ENCODE data around the gene SPACA7.
A peak's percentile ranks its signal among the peaks of the same experiment; 100 is the strongest.

Gene SPACA7

GRCh38 chr13:112467236-112467635 lies 91.1 kb downstream of the SPACA7 start:
- no peak for DNase-seq

DNA sequence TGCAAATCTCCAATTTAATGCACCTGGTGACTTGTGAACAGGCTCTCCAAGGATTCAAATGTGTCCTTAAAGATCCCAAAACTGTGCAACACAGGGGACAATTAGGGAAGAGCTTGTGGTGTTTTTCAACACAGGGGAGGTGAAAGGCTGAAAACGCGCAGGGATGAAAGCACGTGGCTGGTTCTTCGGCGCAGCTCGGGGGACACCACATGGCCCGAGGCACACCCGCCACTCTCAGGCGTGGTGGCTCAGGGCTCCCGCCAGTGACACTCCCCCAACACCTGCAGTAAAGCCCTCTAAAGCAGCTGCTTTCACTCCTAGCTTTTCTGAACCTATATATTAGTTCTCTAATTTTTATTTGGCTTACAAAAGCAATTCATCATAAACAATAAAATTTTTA lies 91.9 kb downstream of the SPACA7 start:
- DNase-seq = no peak

DNA sequence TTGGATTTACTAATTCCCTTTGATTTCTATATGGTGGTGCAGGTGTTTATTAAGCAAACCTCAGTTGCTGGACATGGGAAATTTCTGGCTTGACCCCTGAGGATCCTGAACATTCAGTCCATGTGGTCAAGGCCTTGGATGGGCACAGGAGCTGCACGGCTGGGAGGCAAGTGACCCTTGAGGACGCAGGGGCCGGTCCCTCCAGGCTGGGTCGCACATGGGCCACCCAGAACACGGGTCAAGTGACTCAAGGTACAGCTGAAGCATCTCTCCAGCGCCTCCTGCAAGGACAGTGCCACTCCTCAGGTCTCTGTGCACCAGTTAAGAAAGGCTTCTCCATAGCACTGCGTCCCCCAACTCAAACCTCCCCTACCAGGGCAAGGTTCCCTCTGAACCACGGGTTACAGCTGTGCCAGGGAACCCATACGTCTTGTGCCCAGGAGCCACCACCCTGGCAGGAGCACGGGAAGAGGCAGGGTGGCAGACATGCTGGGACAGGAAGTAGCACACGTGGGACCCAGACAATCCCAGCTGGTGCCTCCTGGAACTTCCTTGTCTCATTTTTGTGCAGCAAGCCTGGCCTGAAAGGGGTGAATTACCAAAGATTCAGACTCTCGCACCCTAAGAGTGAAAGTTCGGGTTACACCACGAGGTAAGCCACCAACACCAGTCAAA lies 93.1 kb downstream of the SPACA7 start:
- no peak for DNase-seq

DNA sequence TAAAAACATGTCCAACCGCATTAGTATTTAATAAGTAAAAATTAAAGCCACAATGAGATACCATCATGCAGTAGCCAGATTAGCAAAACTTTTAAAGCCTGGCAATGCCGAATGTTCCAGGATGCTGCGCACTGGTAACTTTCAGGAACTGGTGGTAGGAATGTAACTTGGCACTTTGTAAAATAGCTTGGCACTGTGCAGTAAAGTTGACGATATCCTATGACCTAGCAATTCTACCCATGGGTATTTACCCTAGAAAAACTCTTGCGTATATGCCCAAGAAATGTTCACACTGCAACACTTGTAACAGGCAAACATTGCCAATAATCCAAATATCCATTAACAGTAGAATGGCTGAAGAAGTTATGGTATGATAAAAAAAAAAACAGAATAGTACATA lies 97.7 kb downstream of the SPACA7 start:
- DNase-seq = no peak

DNA sequence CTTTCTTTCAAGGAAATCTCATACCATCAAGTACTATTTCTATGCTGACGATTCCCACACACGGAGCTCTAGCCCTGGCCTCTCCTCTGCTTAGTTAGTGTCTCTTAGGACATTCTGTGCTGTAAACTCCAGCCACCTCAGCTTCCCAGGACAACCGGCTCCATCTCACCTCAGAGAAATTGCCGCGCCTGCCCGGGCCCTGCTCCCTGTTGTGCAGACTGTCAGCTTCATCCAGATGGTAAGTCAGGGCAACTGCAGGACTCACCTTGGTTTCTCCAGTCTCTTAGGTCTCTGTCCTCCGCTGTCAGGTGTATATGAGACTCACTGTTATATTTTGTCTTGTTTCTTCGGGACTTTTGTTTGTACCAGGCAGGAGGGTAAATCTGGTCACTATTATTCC lies 98.7 kb downstream of the SPACA7 start:
- DNase-seq = no peak

- DNase-seq = no peak
Measured at GRCh38 chr13:112475889-112476288, 99.7 kb downstream of the SPACA7 start.

GRCh38 chr13:112477070-112477619 lies 101.0 kb downstream of the SPACA7 start:
- DNase-seq = no peak

DNA sequence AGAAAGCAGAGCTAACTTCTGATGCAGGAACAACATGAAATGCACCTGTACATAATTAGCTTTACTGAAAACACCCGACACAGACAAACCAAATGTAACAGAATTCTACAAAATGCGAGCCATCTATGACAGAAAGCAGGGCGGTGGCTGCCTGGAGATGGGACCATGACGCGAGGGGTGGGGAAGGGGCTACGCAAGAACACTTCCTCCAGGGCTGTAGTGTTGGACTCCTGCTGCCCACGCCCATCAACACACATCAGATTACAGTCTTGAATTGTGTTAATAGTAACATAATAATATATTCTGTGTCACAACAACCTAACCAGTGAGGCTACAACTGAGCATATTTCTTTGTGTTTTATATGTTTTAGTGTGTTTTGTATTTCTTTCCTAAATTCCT lies 103.2 kb downstream of the SPACA7 start:
- no peak for DNase-seq

DNA sequence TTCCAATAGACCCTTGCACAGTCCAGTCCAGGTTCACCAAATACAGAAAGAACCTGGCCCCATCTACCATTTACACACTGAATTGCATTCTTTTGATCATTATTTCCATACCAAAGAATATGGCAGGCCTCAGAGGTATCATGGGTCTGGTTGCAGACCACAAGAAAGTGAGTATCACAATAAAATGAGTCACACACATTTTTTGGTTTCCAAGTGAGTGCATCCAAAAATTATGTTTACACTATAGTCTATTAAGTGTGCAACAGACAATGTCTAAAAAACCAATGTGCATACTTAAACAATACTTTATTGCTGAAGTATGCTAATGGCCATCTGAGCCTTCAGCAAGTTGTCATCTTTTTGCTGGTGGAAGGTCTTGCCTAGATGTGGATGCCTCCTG lies 105.3 kb downstream of the SPACA7 start:
- DNase-seq = peak; percentile 23

DNA sequence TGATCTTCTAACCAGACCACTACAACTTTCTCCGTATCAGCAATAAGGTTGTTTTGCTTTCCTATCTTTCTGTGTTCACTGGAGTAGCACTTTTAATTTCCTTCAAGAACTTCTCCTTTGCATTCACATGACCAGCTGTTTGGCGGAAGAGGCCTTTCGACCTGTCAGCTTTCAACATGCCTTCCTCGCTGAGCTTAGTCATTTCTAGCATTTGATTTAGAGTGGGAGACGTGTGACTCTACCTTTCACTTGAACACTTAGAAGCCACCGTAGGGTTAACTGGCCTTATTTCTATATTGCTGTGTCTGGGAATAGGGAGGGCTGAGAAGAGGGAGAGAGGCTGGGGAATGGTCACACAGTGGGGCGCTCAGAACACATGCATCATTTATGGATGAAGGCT lies 107.1 kb downstream of the SPACA7 start:
- DNase-seq = no peak

Measured in fibroblast of upper back skin (primary cell).